GM19099 (cell line): ENCODE data around the gene LSM7.

Source experiments
- POLR2A ChIP-seq: IDR thresholded peaks from 3 replicates; pipeline ENCODE4 v1.6.1; 2011; ENCODE audit warnings: low read depth; ENCODE audit not compliant: insufficient read length; ENCODE audit errors: extremely low read depth

The LSM7 gene

GRCh38 chr19:2334986-2335846, 6.8 kb upstream of the LSM7 start:
- no peak for TF ChIP-seq POLR2A

- no peak for TF ChIP-seq POLR2A
These were observed 6.0 kb upstream of the LSM7 start for GRCh38 chr19:2334426-2334825.

- TF ChIP-seq POLR2A, result no peak
These were observed 5.4 kb upstream of the LSM7 start for GRCh38 chr19:2333807-2334211.

DNA sequence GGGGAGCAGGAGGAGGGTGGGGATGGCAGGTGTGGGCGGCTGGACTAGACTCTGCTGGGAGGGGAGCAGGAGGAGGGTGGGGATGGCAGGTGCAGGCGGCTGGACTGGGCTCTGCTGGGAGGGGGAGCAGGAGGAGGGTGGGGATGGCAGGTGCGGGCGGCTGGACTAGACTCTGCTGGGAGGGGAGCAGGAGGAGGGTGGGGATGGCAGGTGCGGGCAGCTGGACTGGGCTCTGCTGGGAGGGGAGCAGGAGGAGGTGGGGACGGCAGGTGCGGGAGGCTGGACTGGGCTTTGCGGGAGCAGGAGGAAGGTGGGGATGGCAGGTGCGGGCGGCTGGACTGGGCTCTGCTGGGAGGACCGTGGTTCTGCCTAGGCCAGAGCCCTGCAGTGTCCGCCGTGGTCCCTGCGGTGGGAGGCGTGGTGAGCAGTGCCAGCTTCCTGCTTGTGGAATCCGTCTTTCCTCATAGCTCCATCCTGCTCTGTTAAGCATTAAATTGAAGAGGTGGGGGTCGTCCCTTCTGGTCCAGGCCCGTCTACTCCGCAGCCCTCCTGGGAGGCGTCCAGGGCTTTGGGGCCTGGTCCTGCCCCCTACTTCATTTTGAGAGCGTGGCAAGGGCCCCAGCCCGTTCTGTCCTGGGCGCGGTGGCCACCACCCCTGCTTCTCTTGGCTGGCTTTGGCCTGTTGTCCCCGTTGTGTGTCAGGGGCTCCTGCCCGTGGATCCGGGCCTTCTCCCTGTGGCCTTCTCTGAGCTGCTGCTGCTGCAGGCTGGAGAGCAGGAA, 4.8 kb upstream of the LSM7 start:
- TF ChIP-seq POLR2A, result no peak

DNA sequence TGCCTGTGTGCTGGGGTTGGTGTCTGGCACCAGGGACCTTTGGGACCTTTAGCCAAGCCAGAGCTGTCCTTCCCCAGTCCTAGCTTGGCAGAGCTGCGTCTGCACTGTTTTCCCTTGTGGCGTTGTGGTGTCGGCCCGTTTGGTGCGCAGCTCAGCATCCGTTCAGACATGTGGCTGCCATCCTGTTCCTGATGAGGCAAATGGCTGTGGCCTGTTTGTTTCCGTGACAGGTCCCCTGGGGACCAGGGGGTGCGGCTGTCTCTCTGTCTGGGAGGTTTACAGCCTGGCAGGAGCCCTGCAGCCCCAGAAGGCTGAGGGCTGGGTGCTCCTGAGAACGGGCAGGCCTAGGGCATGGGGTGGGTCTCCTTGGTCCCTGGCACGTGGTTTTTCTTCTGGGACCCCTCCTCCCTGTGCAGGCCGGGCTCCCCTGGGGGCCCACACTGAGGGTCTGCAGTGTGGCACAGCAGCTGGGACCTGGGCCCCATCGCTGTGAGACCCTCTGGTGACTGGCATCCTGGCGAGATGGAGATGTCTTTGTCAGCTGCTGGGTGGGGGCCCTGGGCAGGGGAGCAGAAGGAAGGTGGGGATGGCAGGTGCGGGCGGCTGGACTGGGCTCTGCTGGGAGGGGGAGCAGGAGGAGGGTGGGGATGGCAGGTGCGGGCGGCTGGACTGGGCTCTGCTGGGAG, 4.1 kb upstream of the LSM7 start:
- TF ChIP-seq POLR2A, result no peak

- no peak for TF ChIP-seq POLR2A
These were observed 3.3 kb upstream of the LSM7 start for GRCh38 chr19:2331601-2332246.

GRCh38 chr19:2330632-2331284, 2.4 kb upstream of the LSM7 start:
- TF ChIP-seq POLR2A, result no peak

DNA sequence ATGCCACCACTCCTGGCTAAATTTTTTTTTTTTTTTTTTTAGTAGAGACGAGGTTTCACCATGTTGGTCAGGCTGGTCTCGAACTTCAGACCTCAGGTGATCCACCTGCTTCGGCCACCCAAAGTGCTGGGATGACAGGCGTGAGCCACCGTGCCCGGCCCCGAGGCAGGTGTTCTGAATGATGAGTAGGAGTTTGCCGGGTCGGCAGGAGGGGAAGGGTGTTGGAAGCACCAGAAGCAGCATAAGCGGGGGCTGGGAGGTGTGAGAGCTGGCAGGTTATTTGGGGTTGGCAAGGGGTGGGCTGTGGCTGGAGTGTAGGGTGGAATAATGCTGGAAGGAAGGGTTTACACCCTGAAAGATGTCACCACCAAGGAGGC, 1.9 kb upstream of the LSM7 start:
- no peak for TF ChIP-seq POLR2A

GRCh38 chr19:2329501-2329916, 1.1 kb upstream of the LSM7 start:
- no peak for TF ChIP-seq POLR2A

DNA sequence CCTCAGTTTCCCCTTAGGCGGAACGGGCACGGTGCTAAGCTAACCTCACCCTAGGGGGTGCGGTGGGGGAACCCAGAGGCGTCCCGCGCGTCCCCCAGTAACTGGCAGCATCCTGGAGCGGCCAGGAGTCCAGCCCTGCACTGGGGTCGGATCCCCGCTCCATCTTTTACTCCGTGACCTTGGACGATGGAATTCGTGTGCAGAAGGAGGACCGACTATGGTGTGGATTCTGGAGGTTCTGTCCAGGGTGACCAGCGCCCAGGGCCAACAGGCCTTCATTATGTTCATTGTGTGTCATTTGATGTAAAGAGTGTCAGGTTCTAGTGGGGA, 728 bp upstream of the LSM7 start:
- no peak for TF ChIP-seq POLR2A

DNA sequence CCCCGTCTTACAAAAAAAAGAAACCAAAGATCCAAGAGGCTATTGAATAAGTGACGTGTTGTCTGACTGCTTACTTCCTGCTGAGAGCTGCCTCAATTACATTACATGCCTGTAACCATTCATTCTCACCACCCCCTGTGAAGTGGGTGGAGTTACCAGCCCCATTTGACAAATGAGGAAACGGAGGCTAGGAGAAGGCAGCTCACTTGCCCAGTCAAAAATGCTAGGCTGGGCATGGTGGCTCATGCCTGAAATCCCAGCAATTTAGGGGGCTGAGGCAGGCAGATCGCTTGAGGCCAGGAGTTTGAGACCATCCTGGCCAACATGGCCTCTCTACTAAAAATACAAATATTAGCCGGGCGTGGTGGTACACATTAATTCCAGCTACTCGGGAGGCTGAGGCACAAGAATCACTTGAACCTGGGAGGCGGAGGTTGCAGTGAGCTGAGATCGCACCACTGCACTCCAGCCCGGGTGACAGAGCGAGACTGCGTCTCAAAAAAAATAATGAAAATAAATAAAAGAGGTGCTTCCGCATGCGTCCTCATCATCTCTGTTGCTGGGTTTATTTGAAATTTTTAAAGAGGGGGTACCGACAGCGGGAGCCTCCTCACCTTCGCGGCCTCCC, 499 bp downstream of the LSM7 start:
- TF ChIP-seq POLR2A, result no peak

- TF ChIP-seq POLR2A, result no peak
These were observed 1.6 kb downstream of the LSM7 start for GRCh38 chr19:2326699-2327360.

DNA sequence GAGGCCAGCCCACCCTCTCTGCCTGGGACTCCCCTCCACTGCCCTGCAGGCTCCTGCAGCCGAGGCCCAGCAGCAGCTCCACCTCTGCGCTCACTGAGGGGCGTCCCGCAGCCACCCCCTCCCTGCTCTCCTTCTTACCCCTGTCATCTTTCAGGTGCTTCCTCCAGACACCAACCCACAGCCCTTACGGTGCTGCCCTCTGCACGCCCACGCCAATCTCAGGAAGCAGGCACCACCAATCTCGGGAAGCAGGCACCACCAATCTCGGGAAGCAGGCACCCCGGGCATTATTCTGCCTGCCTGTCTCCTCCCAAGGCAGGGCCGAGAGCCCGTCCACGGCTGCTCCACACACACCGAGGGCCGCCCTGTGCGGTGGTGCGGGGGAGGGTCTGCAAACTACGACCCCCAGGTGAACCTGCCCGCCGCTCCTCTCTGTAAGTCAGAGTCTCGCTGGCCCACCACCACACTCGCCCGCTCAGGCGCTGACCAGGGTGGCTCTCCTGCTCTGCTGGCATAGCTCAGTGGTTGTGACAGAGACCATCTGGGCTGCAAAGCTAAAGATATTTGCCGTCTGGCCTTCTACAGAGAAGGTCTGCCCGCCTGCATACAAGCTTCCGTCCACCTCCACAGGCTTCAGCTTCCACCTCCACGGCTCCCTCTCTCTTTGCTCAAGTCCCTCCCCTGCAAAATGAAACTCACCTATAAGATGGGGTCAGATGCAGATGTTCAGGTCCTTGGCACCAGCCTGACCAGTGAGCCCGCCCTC, 2.9 kb downstream of the LSM7 start:
- no peak for TF ChIP-seq POLR2A
